Fibroblast of skin of abdomen (primary cell): ENCODE data around the gene SLC25A6.
"Not testable (repeated sequence)": the region's sequence is repeated elsewhere in the genome, so short reads cannot be mapped to it uniquely, and the experiment has no call there.

Source experiments
- DNase-seq: peaks from one replicate; pipeline ENCODE4 v3.0.0-alpha.2; 2013

Gene SLC25A6

DNA sequence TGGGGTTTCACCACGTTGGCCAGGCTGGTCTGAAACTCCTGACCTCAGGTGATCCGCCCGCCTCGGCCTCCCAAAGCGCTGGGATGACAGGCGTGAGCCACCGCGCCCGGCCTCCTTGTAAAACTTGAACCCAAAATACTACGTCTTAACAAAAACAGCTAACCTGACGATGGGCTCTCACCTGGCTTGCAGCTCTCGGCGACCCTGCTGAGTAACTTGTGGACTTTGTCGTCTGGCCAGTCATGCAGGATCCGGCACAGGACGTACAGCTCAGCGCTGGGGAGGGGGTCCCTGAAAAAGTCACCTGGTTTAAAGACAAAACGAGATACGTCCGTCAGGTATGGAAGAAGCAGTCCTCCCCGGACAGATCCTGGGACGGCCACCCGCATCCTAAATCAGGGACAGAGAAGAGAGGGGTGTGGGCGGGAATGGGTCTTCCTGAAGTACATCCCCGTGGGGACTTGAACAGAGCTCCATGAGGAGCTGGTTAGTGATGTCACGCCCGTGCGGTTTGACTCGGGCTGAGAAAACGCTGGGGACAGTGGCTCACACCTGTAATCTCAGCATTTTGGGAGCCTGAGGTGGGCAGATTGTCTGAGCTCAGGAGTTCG is 20.7 kb upstream of the SLC25A6 start:
- DNase-seq: no peak

DNA sequence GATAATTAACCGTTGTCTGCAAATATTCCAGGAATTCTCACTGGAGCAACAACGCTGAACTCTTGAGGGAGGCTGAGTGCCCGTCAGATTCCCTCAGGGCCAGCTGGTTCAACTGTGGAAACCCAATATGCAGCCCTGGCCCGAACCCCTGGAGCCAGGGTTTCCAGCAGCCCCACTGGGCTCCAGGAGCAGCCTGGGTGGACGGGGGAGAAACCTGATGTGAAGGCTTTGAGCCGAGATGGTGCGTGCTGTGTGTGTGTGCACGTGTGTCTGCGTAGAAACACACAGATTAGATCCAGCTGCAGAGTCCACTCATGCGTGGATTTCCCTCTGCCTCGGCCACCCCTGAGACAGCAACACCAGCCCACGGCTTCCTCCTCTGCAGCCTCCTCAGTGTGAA is 19.4 kb upstream of the SLC25A6 start:
- DNase-seq: no peak

DNA sequence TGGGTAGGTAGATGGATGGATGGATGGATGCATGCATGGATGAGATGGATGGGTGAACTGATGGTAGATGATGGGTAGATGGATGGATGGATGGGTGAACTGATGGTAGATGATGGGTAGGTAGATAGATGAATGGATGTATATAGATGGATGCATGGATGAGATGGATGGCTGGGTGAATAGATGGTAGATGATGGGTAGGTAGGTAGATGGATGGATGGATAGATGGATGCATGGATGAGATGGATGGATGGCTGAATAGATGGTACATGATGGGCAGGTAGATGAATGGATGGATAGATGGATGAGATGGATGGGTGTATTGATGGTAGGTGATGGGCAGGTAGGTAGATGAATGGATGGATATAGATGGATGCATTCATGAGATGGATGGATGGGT is 15.1 kb upstream of the SLC25A6 start:
- DNase-seq: no peak

DNA sequence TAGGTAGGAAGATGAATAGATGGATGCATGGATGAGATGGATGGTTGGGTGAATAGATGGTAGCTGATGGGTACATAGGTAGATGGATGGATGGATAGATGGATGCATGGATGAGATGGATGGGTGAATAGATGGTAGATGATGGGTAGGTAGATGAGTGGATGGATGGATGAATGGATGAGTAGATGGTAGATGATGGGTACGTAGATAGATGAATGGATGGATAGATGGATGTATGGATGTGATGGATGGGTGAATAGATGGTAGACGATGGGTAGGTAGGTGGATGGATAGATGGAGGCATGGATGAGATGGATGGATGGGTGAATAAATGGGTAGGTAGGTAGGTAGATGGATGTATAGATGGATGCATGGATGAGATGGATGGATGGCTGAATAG is 13.9 kb upstream of the SLC25A6 start:
- DNase-seq: not testable (repeated sequence)

DNA sequence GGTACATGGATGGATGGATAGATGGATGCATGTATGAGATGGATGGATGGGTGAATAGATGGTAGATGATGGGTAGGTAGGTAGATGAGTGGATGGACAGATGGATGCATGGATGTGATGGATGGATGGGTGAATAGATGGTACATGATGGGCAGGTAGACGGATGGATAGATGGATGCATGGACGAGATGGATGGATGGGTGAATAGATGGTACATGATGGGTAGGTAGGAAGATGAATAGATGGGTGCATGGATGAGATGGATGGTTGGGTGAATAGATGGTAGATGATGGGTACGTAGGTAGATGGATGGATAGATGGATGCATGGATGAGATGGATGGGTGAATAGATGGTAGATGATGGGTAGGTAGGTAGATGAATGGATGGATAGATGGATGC is 12.0 kb upstream of the SLC25A6 start:
- DNase-seq: not testable (repeated sequence)

DNA sequence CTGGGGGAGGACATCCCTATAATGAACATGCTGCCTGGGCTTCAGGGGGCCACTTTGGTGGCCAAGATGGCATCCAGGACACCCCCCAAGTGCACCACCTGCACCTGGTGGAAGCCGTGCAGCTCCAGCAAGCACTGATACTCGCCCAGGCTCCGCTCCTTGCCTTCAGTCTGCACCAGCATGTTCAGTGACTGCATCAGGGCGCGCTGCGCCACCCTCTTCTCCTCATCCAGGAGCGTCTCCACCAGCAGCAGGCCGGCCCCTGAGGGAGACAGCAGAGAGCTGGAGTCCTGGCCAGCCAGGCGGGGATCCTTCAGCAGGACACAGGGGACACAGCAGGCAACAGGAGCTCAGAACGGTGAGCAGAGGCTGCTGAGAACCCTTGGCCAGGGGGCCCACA is 11.3 kb upstream of the SLC25A6 start:
- no peak for DNase-seq

DNA sequence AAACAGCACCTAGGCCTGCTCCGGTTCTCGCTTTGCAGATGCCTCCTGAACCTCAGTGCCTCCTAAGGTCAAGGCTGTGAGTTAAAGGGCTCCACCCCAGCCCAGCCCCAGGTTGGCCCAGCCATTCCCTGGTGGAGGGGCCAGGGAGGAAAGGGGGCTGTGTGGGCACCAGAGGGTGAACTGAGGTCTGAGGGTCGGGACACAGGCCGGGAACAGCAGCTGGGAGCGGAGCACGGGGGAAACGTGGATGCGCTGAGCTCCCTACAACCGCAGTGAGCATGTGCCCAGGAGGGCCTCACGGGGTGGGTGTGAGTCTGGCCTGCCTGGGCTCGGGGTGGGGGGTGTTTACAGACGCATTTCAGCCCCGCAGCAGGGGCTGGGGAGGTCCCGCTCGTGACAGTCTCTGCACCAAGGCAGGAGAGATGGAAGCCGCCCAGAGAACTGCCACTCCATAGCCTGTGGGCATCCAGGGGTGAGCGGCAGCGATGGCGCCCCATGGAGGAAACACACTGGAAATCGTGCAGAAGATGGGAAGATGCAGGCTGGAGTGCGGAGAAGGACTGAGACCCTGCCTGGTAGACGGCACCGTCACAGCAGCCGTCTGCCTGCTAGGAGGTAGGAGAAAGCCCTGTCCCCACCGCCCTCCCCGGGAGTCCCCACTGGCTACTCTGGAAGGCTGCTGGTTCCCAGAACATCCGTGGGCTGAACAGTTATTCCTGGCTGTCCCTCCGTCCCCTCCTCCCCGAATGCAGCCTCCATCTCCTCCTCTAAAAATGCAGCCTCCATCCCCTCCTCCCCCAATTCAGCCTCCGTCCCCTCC is 9.9 kb upstream of the SLC25A6 start:
- no peak for DNase-seq

DNA sequence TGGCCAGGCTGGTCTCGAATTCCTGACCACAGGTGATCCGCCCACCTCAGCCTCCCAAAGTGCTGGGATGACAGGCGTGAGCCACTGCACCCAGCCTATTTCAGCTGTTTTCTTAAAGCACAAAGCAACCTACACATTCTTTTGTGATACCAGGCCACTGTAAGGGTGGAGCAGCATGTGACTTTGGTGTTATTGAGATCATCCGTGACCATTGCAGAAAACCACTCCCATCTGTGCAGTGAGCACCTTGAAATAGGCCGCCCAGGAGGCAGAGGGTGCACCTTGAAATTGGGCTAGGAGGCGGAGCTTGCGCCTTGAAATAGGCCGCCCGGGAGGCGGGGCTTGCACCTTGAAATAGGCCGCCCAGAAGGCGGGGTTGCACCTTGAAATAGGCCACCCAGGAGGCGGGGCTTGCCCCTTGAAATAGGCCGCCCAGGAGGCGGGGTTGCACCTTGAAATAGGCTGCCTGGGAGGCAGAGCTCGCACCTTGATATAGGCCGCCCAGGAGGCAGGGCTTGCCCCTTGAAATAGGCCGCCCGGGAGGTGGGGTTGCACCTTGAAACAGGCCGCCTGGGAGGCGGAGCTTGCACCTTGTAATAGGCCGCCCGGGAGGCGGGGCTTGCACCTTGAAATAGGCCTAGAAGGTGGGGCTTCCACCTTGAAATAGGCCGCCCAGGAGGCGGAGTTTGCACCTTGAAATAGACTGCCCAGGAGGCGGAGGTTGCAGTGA is 9.0 kb upstream of the SLC25A6 start:
- no peak for DNase-seq

DNA sequence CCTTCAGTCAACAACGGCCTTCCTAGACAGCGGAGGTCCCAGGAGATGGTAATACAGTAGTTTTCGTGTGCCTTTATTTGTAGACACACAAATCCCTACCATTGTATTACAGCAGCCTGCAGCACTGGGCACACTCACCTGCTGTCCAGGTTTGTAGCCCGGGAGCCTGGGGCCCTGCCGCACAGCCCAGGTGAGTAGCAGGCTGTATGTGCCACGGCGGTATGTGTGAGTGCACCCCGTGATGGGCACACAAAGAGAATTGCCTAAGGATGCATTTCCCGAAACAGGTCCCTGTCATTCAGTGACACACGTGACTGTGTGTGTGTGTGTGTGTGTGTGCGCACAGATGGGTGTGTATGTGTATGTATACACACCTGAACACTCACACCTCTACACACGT is 8.1 kb upstream of the SLC25A6 start:
- no peak for DNase-seq

DNA sequence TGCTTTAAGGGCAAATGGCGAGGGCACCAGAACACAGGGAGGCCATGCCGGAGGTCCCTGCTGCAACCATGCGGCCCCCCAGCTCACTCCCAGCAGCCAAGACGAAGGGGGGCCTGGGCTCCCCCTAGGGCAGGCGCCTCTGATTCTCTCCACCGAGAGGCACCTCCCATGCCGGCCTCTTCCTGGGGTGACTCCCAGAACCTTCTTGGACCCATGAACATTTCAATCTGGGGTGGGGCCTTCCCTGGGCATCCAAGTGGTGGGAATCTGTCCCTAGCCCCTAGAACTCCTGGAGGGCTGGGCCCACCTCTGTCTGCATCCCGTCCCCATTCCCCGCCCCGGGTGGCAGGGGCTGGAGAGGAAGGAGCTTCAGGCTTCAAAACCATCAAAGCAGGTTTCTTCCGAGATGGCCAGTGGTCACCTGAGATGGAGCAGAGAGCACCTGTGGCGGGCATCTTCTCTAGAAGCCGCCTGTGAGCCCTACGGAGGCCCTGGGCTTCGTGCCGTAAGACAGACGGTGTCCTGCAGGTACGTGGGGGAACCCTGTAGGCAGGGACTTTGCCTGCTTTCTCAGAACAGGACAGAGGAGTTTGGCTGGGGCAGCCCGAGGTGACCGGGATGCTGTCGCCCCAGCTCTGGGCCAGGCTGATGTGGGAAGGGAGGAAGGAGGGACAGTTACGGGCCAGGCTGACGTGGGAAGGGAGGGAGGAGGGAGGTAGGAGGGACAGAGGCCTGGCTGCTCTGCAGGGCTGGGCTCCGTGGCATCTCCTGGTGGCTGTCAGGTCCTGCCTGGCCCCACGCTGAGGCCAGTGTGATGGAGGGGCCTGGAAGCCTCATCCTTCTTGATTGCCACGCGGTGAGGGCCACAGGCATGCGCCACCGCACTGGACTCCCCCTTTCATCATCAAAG is 6.8 kb upstream of the SLC25A6 start:
- DNase-seq: no peak

DNA sequence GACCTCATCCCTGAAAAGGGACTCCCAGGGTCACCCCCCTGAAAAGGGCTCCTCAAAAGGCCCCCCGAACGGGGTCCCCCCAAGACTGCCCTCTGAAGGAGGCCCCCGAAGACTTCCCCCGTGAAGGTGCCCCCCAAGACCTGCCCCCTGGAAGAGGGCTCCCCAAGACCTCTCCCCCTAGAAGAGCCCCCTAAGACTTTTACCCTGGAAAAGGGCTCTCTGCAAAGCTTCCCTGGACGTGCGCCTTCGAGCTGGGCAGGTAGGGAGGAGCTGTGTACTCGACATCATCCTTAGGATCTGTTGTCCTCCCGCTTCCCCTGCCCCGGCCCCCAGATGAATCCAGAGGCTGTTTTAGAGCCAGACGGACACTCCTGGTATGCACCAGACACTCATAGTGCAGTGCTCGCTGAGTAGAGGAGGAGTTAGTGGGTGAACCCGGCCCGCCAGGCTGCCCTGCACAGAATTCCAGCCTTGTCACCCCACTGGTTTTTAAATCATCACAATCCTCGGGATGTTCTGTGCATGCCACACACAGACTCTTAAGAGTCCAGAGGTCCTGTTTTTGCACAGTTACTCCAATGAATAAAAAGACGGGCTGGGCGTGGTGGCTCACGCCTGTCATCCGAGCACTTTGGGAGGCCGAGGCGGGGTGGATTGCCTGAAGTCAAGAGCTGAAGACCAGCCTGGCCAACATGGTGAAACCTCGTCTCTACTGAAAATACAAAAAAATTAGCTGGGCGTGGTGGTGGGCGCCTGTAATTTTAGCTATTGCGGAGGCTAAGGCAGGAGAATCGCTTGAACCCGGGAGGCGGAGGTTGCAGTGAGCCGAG is 5.7 kb upstream of the SLC25A6 start:
- DNase-seq: no peak

DNA sequence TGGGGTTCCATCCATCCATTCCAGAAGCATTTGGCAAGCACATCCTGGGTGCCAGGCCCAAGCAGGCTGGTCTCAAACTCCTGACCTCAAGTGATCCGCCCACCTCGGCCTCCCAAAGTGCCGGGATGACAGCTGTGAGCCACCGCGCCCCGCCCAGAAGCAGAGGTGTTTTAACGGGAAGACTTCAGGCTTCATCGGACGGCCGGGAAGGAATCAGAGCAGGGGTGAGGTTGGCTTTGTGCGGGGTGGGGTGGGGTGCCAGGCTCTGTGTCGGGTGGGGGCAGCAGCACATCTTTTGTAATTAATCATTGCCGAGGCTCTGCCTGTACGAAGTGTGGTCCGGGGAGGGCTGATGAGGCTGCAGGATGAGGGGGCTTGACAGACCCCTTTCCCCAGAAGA is 5.1 kb upstream of the SLC25A6 start:
- DNase-seq: no peak

DNA sequence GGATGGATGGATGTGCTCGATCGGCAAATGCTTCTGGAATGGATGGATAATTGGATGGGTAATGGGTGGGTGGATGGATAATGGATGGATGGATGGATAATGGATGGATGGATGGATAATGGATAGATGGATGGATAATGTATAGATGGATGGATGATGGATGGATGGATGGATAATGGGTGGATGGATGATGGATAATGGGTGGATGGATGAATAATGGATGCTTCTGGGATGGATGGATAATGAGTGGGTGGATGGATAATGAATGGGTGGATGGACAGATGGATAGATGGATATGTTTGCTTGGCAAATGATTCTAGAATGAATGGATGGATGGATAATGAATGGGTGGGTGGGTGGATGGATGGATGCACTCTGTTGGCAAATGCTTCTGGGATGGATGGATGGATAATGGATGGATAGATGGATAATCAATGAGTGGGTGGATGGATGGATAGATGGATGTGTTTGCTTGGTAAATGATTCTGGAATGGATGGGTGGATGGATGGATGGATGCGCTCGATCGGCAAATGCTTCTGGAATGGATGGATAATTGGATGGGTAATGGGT is 3.8 kb upstream of the SLC25A6 start:
- no peak for DNase-seq

DNA sequence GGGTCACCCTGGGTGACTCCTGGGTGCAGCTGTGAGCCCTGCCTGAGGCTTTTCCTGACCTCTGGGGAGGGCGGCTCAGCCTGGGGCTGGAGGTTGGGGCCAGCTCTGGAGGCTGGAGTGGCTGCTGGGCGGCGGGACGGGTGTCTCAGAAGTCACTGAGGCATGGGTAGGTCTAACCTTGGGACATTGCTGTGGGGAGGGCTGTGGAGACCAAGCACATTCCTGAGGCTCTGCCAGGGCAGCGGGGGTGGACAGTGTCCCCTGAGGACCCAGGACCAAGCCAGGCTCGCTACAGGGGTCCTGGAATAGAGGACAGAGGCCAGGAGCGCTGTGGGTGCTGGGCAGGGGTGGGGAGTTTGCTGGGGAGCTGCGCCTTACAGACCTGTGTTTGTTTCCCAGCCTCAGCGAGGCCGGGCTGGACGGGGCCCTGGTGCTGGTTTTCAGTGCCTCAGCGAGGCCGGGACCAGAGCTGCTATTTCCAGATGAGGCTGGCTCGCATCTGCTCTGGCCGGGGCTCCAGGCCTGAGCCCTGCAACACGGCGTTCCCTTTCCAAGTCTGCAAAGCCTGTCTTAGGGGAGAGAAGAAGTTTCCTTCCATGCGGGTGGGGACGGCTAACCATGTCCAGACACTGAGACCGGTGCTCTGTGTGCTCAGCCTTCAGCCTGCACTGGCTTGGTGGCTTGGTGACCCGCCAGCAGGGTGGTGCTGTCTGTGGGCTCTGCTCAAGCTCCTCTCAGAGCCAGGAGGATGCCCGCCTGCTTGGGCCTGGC is 3.0 kb upstream of the SLC25A6 start:
- no peak for DNase-seq

DNA sequence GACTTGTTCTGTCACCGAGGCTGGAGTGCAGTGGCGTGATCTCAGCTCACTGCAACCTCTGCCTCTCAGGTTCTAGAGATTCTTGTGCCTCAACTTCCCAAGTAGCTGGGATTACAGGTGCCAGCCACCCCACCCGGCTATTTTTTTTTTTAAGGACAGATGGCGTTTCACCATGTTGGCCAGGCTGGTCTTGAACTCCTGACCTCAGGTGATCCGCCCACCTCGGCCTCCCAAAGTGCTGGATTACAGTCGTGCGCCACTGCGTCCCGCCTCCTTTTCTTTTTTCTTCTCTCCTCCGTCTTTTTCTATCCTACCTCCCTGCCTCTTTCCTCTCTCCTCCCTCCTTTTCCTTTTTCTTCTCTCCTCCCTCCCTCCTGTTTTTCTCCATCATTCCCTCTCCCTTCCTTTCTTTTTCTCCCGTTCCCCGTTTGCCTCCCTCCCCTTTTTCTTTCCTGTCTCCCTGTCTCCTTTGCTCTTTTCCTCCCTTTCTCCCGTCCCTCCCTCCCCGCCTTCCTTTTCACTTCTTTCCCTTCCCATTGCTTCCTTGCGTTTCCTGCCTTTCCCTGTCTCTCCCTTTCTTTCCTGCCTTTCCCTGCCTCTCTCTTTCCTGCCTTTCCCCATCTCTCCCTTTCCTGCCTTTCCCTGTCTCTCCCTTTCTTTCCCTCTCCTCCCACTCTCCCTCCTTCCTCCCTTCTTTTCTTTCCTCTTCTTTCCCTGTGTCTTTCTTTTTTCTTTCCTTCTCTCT is 2.1 kb upstream of the SLC25A6 start:
- DNase-seq: no peak

DNA sequence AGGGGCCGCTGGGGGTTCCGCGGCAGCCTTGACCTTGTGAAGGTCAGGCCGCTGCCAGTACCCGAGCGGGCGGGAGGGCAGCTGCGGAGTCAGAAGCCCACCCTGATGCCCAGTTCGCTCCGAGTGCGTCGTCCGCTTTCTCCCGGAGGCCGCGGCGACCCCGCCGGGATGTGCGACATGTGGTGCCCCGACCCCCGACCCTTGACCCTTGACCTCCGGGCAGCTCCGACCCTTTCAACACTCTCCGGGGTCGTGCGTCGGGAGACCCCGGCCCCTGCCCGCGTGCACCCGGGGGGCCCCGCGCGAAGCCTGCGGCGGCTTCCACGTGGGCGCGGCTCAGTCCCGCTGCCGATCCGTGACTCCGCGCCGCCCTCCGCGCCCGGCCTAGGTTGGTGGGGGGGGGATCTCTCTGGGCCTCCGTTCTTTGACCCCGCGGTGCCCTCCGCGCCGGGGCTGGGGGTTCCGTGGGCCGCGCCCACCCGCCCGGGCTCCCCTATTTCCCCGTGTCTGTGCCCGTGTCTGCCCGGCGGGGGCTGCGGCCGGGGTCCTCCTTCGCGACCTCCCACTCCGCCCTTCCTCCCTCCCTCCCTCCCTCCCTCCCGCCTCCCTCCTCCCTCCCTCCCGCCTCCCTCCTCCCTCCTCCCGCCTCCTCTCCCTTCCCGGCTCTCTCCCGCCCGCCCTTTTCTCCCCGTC is 609 bp upstream of the SLC25A6 start:
- DNase-seq: peak; percentile 79

DNA sequence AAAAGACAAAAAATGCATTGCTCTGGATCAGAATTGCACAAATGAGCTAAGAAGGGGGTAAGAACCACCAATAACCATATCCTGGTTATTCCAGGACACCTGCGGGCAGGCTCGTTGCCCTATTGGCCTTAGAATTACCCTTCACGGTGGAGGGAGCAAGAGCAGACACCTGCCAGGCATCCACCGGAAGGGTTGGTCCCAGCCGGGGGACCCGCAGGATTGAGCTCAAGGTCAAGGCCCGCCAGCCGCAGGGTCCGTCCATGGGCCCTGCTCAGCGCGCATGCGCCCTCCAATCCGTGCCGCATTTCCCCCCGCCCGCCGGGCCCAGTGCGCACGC is 575 bp downstream of the SLC25A6 start:
- DNase-seq: no peak

DNA sequence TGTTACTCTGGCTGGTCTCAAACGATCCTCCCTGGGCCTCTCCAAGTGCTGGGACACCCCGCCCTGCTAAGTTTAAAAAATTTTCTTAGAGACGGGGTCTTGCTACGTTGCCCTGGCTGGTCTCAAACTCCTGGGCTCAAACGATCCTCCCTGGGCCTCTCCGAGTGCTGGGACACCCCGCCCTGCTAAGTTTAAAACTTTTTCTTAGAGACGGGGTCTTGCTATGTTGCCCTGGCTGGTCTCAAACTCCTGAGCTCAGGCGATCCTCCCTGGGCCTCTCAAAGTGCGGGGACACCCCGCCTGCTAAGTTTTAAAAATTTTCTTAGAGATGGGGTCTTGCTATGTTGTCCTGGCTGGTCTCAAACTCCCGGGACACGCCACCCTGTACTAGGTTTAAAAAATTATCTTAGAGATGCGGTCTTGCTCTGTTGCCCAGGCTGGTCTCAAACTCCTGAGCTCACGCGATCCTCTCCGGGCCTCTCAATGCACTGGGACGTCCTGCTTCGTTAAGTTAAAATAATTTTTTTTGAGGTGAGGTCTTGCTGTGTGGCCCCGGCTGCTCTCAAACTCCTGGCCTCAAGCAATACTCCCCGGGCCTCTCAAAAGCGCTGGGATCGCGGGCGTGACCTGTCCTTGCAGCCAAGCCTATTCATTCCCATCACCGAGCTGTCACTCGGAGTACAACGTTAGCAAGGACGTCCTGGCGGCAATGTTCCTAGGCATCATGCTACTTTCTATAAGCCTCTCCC is 1.1 kb downstream of the SLC25A6 start:
- no peak for DNase-seq

DNA sequence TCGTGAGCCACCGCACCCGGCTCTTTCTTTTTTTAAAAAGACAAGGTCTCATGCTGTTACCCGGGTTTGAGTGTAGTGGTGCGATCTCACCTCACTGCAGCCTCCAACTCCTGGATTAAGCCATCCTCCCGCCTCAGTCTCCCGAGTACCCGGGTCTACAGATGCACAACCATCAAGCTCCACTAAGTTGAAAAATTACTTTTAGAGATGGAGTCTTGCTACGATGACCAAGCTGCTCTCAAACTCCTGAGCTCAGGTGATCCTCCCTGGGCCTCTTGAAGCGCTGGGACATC is 2.0 kb downstream of the SLC25A6 start:
- DNase-seq: no peak
